HEK293 (cell line): Measurements from ENCODE around the gene GJD3.

Experiments used
- GLIS1 ChIP-seq: fragments of 450-650 bp; formaldehyde crosslinking; IDR thresholded peaks from 2 replicates; pipeline ENCODE4 v1.5.1; 2016; ENCODE audit warnings: missing biosample characterization, missing genetic modification characterization
- KLF17 ChIP-seq: fragments of 450-650 bp; formaldehyde crosslinking; IDR thresholded peaks from 2 replicates; pipeline ENCODE4 v1.5.1; 2016; ENCODE audit warnings: missing biosample characterization, missing genetic modification characterization
- KLF9 ChIP-seq: fragments of 450-650 bp; formaldehyde crosslinking; IDR thresholded peaks from 2 replicates; pipeline ENCODE4 v1.5.1; 2016; ENCODE audit warnings: missing biosample characterization, missing genetic modification characterization, low read depth
- PATZ1 ChIP-seq: fragments of 450-650 bp; formaldehyde crosslinking; IDR thresholded peaks from 2 replicates; pipeline ENCODE4 v1.5.1; 2016; ENCODE audit warnings: missing biosample characterization, missing genetic modification characterization
- SALL2 ChIP-seq: fragments of 450-650 bp; formaldehyde crosslinking; IDR thresholded peaks from 2 replicates; pipeline ENCODE4 v1.5.0; 2017; ENCODE audit warnings: missing biosample characterization, mild to moderate bottlenecking, missing genetic modification characterization, borderline replicate concordance
- TSHZ1 ChIP-seq: fragments of 450-650 bp; formaldehyde crosslinking; IDR thresholded peaks from 2 replicates; pipeline ENCODE4 v1.5.1; 2016; ENCODE audit warnings: missing biosample characterization, missing genetic modification characterization, borderline replicate concordance
- ZBTB11 ChIP-seq: fragments of 450-650 bp; formaldehyde crosslinking; conservative IDR thresholded peaks from 2 replicates; pipeline ENCODE4 v1.5.1; 2016; ENCODE audit warnings: low read depth, missing biosample characterization, missing genetic modification characterization
- ZFP69B ChIP-seq: fragments of 450-650 bp; formaldehyde crosslinking; IDR thresholded peaks from 2 replicates; pipeline ENCODE4 v1.5.1; 2016; ENCODE audit warnings: missing biosample characterization, missing genetic modification characterization
- ZNF138 ChIP-seq: fragments of 450-650 bp; formaldehyde crosslinking; IDR thresholded peaks from 2 replicates; pipeline ENCODE4 v1.5.1; 2016; ENCODE audit warnings: missing biosample characterization, missing genetic modification characterization, borderline replicate concordance
- ZNF184 ChIP-seq: fragments of 450-650 bp; IDR thresholded peaks from 2 replicates; pipeline ENCODE4 v1.5.1; 2018; ENCODE audit warnings: missing biosample characterization, mild to moderate bottlenecking, missing genetic modification characterization
- ZNF23 ChIP-seq: fragments of 450-650 bp; formaldehyde crosslinking; IDR thresholded peaks from 2 replicates; pipeline ENCODE4 v1.5.1; 2016; ENCODE audit warnings: missing biosample characterization, missing genetic modification characterization, borderline replicate concordance
- ZNF335 ChIP-seq: fragments of 450-650 bp; formaldehyde crosslinking; conservative IDR thresholded peaks from 2 replicates; pipeline ENCODE4 v1.5.1; 2016; ENCODE audit warnings: missing biosample characterization, missing genetic modification characterization
- ZNF416 ChIP-seq: fragments of 450-650 bp; formaldehyde crosslinking; IDR thresholded peaks from 2 replicates; pipeline ENCODE4 v1.5.1; 2016; ENCODE audit warnings: missing biosample characterization, missing genetic modification characterization
- ZNF423 ChIP-seq: fragments of 450-650 bp; formaldehyde crosslinking; IDR thresholded peaks from 2 replicates; pipeline ENCODE4 v1.5.1; 2016; ENCODE audit warnings: missing biosample characterization, missing genetic modification characterization
- ZNF518A ChIP-seq: fragments of 450-650 bp; formaldehyde crosslinking; conservative IDR thresholded peaks from 2 replicates; pipeline ENCODE4 v1.5.1; 2016; ENCODE audit warnings: low read depth, missing biosample characterization, missing genetic modification characterization
- ZNF639 ChIP-seq: fragments of 450-650 bp; formaldehyde crosslinking; IDR thresholded peaks from 2 replicates; pipeline ENCODE4 v1.5.1; 2016; ENCODE audit warnings: missing biosample characterization, missing genetic modification characterization
- ZNF660 ChIP-seq: fragments of 450-650 bp; IDR thresholded peaks from 2 replicates; pipeline ENCODE4 v1.5.1; 2018; ENCODE audit warnings: missing biosample characterization, mild to moderate bottlenecking, missing genetic modification characterization
- ZNF76 ChIP-seq: fragments of 450-650 bp; formaldehyde crosslinking; IDR thresholded peaks from 2 replicates; pipeline ENCODE4; 2016; ENCODE audit warnings: low read depth, missing biosample characterization, missing genetic modification characterization, borderline replicate concordance
- ZNF777 ChIP-seq: fragments of 450-650 bp; formaldehyde crosslinking; IDR thresholded peaks from 2 replicates; pipeline ENCODE4 v1.5.1; 2017; ENCODE audit warnings: missing biosample characterization, missing genetic modification characterization, borderline replicate concordance
- ZXDB ChIP-seq: fragments of 450-650 bp; formaldehyde crosslinking; IDR thresholded peaks from 2 replicates; pipeline ENCODE4 v1.5.1; 2016; ENCODE audit warnings: missing biosample characterization, missing genetic modification characterization

GJD3 gene

GRCh38 chr17:40322358-40323315 lies 41.9 kb downstream of the GJD3 start (continued):
- TF ChIP-seq ZNF416 (tag by site-specific recombination) (no peak), ZNF639 (tag by site-specific recombination) (no peak; the same call in 1 of the 2 replicates), KLF9 (tag by site-specific recombination) (no peak), PATZ1 (tag by site-specific recombination) (peak; percentile 97), ZBTB11 (tag by site-specific recombination) (peak; percentile 78), ZNF184 (tag by site-specific recombination) (no peak), ZNF423 (tag by site-specific recombination) (no peak), ZNF660 (tag by site-specific recombination) (no peak), ZNF335 (tag by site-specific recombination) (peak; percentile 87), ZNF76 (tag by site-specific recombination) (peak; percentile 40; the same call in 1 of the 2 replicates), GLIS1 (tag by site-specific recombination) (peak; percentile 79), ZNF23 (tag by site-specific recombination) (no peak), TSHZ1 (tag by site-specific recombination) (no peak), SALL2 (no peak), ZNF518A (tag by site-specific recombination) (peak; percentile 83), ZXDB (tag by site-specific recombination) (no peak), KLF17 (tag by site-specific recombination) (0 out of 2 replicates have a peak, but pooled peaks have one; percentile 22), ZNF777 (no peak), ZFP69B (tag by site-specific recombination) (no peak), ZNF138 (tag by site-specific recombination) (no peak)
